HUES64 (cell line): ENCODE data around the gene TM9SF4.
A peak's percentile ranks its signal among the peaks of the same experiment; 100 is the strongest.
"Not testable (repeated sequence)": the region's sequence is repeated elsewhere in the genome, so short reads cannot be mapped to it uniquely, and the experiment has no call there.

Experiments used
- H3K27ac ChIP-seq: 2 replicates; pipeline ENCODE4 v1.7.0; 2013; ENCODE audit warnings: low read depth, low read length, inconsistent platforms
- H3K27me3 ChIP-seq: 2 replicates; pipeline ENCODE4 v1.6.1; 2013; ENCODE audit warnings: mild to moderate bottlenecking, low read length; ENCODE audit not compliant: insufficient read depth
- H3K36me3 ChIP-seq: 2 replicates; pipeline ENCODE4 v1.6.1; 2013; ENCODE audit warnings: mild to moderate bottlenecking, low read length; ENCODE audit not compliant: insufficient read depth
- H3K4me1 ChIP-seq: 2 replicates; pipeline ENCODE4 v1.6.1; 2013; ENCODE audit warnings: mild to moderate bottlenecking, low read length, moderate library complexity; ENCODE audit not compliant: insufficient read depth
- H3K4me3 ChIP-seq: 2 replicates; pipeline ENCODE4 v1.5.1; 2013; ENCODE audit warnings: mild to moderate bottlenecking, low read length, moderate library complexity
- H3K9ac ChIP-seq: 2 replicates; pipeline ENCODE4 v1.6.1; 2013; ENCODE audit warnings: mild to moderate bottlenecking, low read depth, low read length
- H3K9me3 ChIP-seq: 2 replicates; pipeline ENCODE4 v1.6.1; 2013; ENCODE audit warnings: low read depth, low read length; ENCODE audit not compliant: insufficient read depth
- WGBS: fragments of 150-250, 120-280 bp; methylation state at CpG from one replicate; pipeline ENCODE4 v1.1.7; 2013; ENCODE audit warnings: missing lambda C conversion rate; 5-methylcytosine and 5-hydroxymethylcytosine counted together

TM9SF4 gene

GRCh38 chr20:32190616-32191415, 81.3 kb downstream of the TM9SF4 start:
- H3K27ac ChIP-seq: peak overlapping the region; percentile 21; the same call in 1 of the 2 replicates

GRCh38 chr20:32191422-32191821, 81.9 kb downstream of the TM9SF4 start:
- 87% methylated on average over 3 of the region's 3 CpGs for WGBS
- Histone ChIP-seq H3K4me3 (no peak overlapping the region), H3K9me3 (no peaks in the 10 kb centered on the region), H3K4me1 (peaks cover 16% of the 10 kb centered on the region), H3K36me3 (peaks cover 41% of the 10 kb centered on the region), H3K27me3 (no peaks in the 10 kb centered on the region), H3K9ac (no peak overlapping the region), H3K27ac (no peak overlapping the region)

More at GRCh38 chr20:32190616-32191415, 81.3 kb downstream of the TM9SF4 start:
- peak overlapping the region; percentile 63 for H3K4me3 ChIP-seq
- peaks cover 35% of the 10 kb centered on the region for H3K36me3 ChIP-seq
- H3K9me3 ChIP-seq: no peaks in the 10 kb centered on the region
- H3K4me1 ChIP-seq: peaks cover 16% of the 10 kb centered on the region
- H3K9ac ChIP-seq: peak overlapping the region; percentile 88
- WGBS: 30% methylated on average over 14 of the region's 14 CpGs
- H3K27me3 ChIP-seq: no peaks in the 10 kb centered on the region

- H3K27ac ChIP-seq: no peak overlapping the region
- H3K27me3 ChIP-seq: no peaks in the 10 kb centered on the region
- H3K9me3 ChIP-seq: no peaks in the 10 kb centered on the region
- no peak overlapping the region for H3K4me3 ChIP-seq
- H3K4me1 ChIP-seq: peaks cover 16% of the 10 kb centered on the region
- H3K36me3 ChIP-seq: peaks cover 46% of the 10 kb centered on the region
- no peak overlapping the region for H3K9ac ChIP-seq
Measured at GRCh38 chr20:32191873-32192272, 82.4 kb downstream of the TM9SF4 start.

GRCh38 chr20:32192698-32193097, 83.2 kb downstream of the TM9SF4 start:
- H3K4me1 ChIP-seq: peaks cover 16% of the 10 kb centered on the region
- H3K9me3 ChIP-seq: no peaks in the 10 kb centered on the region

GRCh38 chr20:32193336-32193735, 83.8 kb downstream of the TM9SF4 start:
- H3K9ac ChIP-seq, H3K4me3 ChIP-seq, H3K27me3 ChIP-seq, H3K9me3 ChIP-seq, H3K27ac ChIP-seq: not testable (repeated sequence)
- Histone ChIP-seq H3K4me1 (peaks cover 16% of the 10 kb centered on the region), H3K36me3 (peaks cover 60% of the 10 kb centered on the region)
- 93% methylated on average over 5 of the region's 5 CpGs for WGBS

More at GRCh38 chr20:32192698-32193097, 83.2 kb downstream of the TM9SF4 start:
- Histone ChIP-seq H3K4me3 (no peak overlapping the region), H3K9ac (no peak overlapping the region), H3K36me3 (peaks cover 54% of the 10 kb centered on the region), H3K27ac (no peak overlapping the region), H3K27me3 (no peaks in the 10 kb centered on the region)
- WGBS: 95% methylated on average over 3 of the region's 3 CpGs

- Histone ChIP-seq H3K27me3 (no peaks in the 10 kb centered on the region), H3K4me3 (no peak overlapping the region), H3K36me3 (peaks cover 67% of the 10 kb centered on the region), H3K4me1 (peaks cover 15% of the 10 kb centered on the region), H3K9ac (no peak overlapping the region), H3K9me3 (no peaks in the 10 kb centered on the region), H3K27ac (no peak overlapping the region)
- WGBS: 96% methylated on average over 6 of the region's 6 CpGs
Measured at GRCh38 chr20:32193996-32194395, 84.5 kb downstream of the TM9SF4 start.

- no peaks in the 10 kb centered on the region for H3K9me3 ChIP-seq
- H3K9ac ChIP-seq: no peak overlapping the region
- no peak overlapping the region for H3K4me3 ChIP-seq
- H3K27ac ChIP-seq: no peak overlapping the region
- peaks cover 8% of the 10 kb centered on the region for H3K4me1 ChIP-seq
- 96% methylated on average over 7 of the region's 7 CpGs for WGBS
- H3K36me3 ChIP-seq: peaks cover 82% of the 10 kb centered on the region
- no peaks in the 10 kb centered on the region for H3K27me3 ChIP-seq
Measured at GRCh38 chr20:32195581-32195980, 86.1 kb downstream of the TM9SF4 start.

GRCh38 chr20:32196613-32197012, 87.1 kb downstream of the TM9SF4 start:
- not testable (repeated sequence) for H3K9me3 ChIP-seq, H3K4me1 ChIP-seq, H3K4me3 ChIP-seq, H3K9ac ChIP-seq, H3K27ac ChIP-seq, H3K27me3 ChIP-seq
- H3K36me3 ChIP-seq: peaks cover 90% of the 10 kb centered on the region
- 95% methylated on average over 9 of the region's 11 CpGs for WGBS

- peaks cover 90% of the 10 kb centered on the region for H3K36me3 ChIP-seq
- not testable (repeated sequence) for H3K9me3 ChIP-seq, H3K4me3 ChIP-seq, H3K27ac ChIP-seq, H3K9ac ChIP-seq, H3K27me3 ChIP-seq, H3K4me1 ChIP-seq
- 95% methylated on average over 20 of the region's 20 CpGs for WGBS
Measured at GRCh38 chr20:32197136-32197535, 87.6 kb downstream of the TM9SF4 start.

GRCh38 chr20:32199006-32199405, 89.5 kb downstream of the TM9SF4 start:
- H3K27ac ChIP-seq: no peak overlapping the region
- no peaks in the 10 kb centered on the region for H3K27me3 ChIP-seq
- H3K36me3 ChIP-seq: peaks cover 93% of the 10 kb centered on the region
- peaks cover 14% of the 10 kb centered on the region; the same call in 1 of the 2 replicates for H3K4me1 ChIP-seq
- 95% methylated on average over 2 of the region's 4 CpGs for WGBS
- no peaks in the 10 kb centered on the region for H3K9me3 ChIP-seq
- H3K4me3 ChIP-seq: no peak overlapping the region
- H3K9ac ChIP-seq: no peak overlapping the region

GRCh38 chr20:32201296-32201976, 91.9 kb downstream of the TM9SF4 start:
- H3K4me1 ChIP-seq: peaks cover 38% of the 10 kb centered on the region
- 99% methylated on average over 4 of the region's 4 CpGs for WGBS
- H3K9ac ChIP-seq: no peak overlapping the region
- H3K4me3 ChIP-seq: no peak overlapping the region
- H3K9me3 ChIP-seq: no peaks in the 10 kb centered on the region
- H3K27ac ChIP-seq: no peak overlapping the region
- peaks cover 72% of the 10 kb centered on the region for H3K36me3 ChIP-seq
- no peaks in the 10 kb centered on the region for H3K27me3 ChIP-seq
